Testis (tissue), 2 donors: ENCODE data around the gene MPRIP.

Source experiments
- CTCF ChIP-seq, 3 experiments: fragments of 450-650 bp in 2 of 3; fragments of 200-600 bp in 1 of 3; sonication (generic) in 1 of 3; IDR thresholded peaks; one replicate each; pipeline ENCODE4 v1.5.1; 2016 to 2019; ENCODE audit warnings: antibody characterized with exemption in 3 of 3, mild to moderate bottlenecking in 2 of 3, moderate library complexity in 1 of 3
- POLR2A ChIP-seq: fragments of 450-650 bp; IDR thresholded peaks from one replicate; pipeline ENCODE4 v1.6.1; 2017; ENCODE audit warnings: antibody characterized with exemption, mild to moderate bottlenecking, moderate library complexity

- TF ChIP-seq CTCF (IDR thresholded peaks at IDR 0.05), result no peak
- TF ChIP-seq POLR2A, result no peak
These were observed 89.6 kb downstream of the MPRIP start for GRCh38 chr17:17131839-17132238.
